OCI-LY7 (cell line): ENCODE measurements around the gene TMEM143. TPM values are rescaled to one million over a fixed set of nuclear protein-coding genes. Genes with fewer than 3 reads are reported as not detected.

Experiments used
- BruUV-seq: library from RNA; stranded (reverse); fragments of 400-500 nt; replicated peaks from 2 replicates; lab custom pipeline; 2021; lab: Mats Ljungman, UMichigan
- CTCF ChIA-PET: fragments of 300-600 bp; sonication (Branson Sonifier 250); formaldehyde crosslinking; loops from one replicate; lab custom pipeline; 2022; ENCODE audit warnings: antibody characterized with exemption; ENCODE audit not compliant: unreplicated experiment; lab: Charles Lee
- POLR2A ChIA-PET: fragments of 300-600 bp; sonication (Branson Sonifier 250); formaldehyde crosslinking; loops from one replicate; lab custom pipeline; 2022; ENCODE audit warnings: antibody characterized with exemption; lab: Charles Lee
- DNase-seq: peaks from one replicate; pipeline ENCODE4 v3.0.0-alpha.2; 2015; ENCODE audit warnings: low spot score
- H2AFZ ChIP-seq: fragments of 200-600 bp; sonication (generic), shearing (Covaris generic); 2 replicates; pipeline ENCODE4 v1.6.1; 2014; ENCODE audit warnings: mild to moderate bottlenecking, antibody characterized with exemption, low read length, moderate library complexity
- H3K27ac ChIP-seq: fragments of 200-600 bp; sonication (generic); 2 replicates; pipeline ENCODE4 v1.5.1; 2014; ENCODE audit warnings: mixed run types, low read depth, mild to moderate bottlenecking, moderate library complexity, low read length, inconsistent platforms; ENCODE audit not compliant: poor library complexity, severe bottlenecking
- H3K36me3 ChIP-seq: fragments of 200-600 bp; sonication (generic); 2 replicates; pipeline ENCODE4 v1.6.1; 2014; ENCODE audit warnings: mild to moderate bottlenecking, antibody characterized with exemption, low read length, moderate library complexity, mixed read lengths; ENCODE audit not compliant: insufficient read depth
- H3K4me1 ChIP-seq: fragments of 200-600 bp; sonication (generic); 2 replicates; pipeline ENCODE4 v1.5.1; 2014; ENCODE audit warnings: mild to moderate bottlenecking, low read length; ENCODE audit not compliant: insufficient read depth, poor library complexity, severe bottlenecking
- H3K4me2 ChIP-seq: fragments of 200-600 bp; sonication (generic); 2 replicates; pipeline ENCODE4 v1.6.1; 2014; ENCODE audit warnings: mild to moderate bottlenecking, low read length
- H3K4me3 ChIP-seq: fragments of 200-600 bp; sonication (generic); 2 replicates; pipeline ENCODE4 v1.5.1; 2014; ENCODE audit warnings: mild to moderate bottlenecking, low read depth, low read length; ENCODE audit not compliant: poor library complexity, severe bottlenecking
- H3K79me2 ChIP-seq: fragments of 200-600 bp; sonication (generic); 2 replicates; pipeline ENCODE4 v1.6.1; 2016; ENCODE audit warnings: low read depth, mild to moderate bottlenecking, low read length, moderate library complexity, mixed read lengths; ENCODE audit not compliant: insufficient read depth
- H3K9me2 ChIP-seq: fragments of 200-600 bp; sonication (generic); 2 replicates; pipeline ENCODE4 v1.6.1; 2016; ENCODE audit warnings: mild to moderate bottlenecking, low read length, mixed read lengths; ENCODE audit not compliant: insufficient read depth
- H3K9me3 ChIP-seq: fragments of 200-600 bp; sonication (generic); 2 replicates; pipeline ENCODE4 v1.6.1; 2014; ENCODE audit warnings: mild to moderate bottlenecking, mixed run types, low read length, mixed read lengths
- H4K20me1 ChIP-seq: fragments of 200-600 bp; sonication (generic); 2 replicates; pipeline ENCODE4 v1.6.1; 2014; ENCODE audit warnings: mild to moderate bottlenecking, antibody characterized with exemption, low read length, moderate library complexity, mixed read lengths; ENCODE audit not compliant: insufficient read depth
- EZH2phosphoT487 ChIP-seq: fragments of 200-600 bp; sonication (generic); IDR thresholded peaks from 2 replicates; pipeline ENCODE4 v1.6.1; 2018; ENCODE audit warnings: low read depth, borderline replicate concordance, mild to moderate bottlenecking, mixed run types, antibody characterized with exemption, low read length, moderate library complexity, mixed read lengths
- intact Hi-C: fragments of 100-400 bp; cut with micrococcal nuclease; formaldehyde crosslinking; loops from one replicate; pipeline ENCODE4 v1.10.0; 2022; ENCODE audit not compliant: unreplicated experiment
- total RNA-seq, 2 experiments: library from RNA; depleted of rRNA in 1 of 2; stranded (reverse); fragments of >200 nt in 1 of 2; shearing (Covaris generic) in 1 of 2; gene quantifications; 2 replicates each; pipeline ENCODE4 v1.2.3, GENCODE V29; 2014 to 2022
- TF ChIP-seq, protein P1 (sequence below): fragments of 200-600 bp; sonication (generic); conservative IDR thresholded peaks from 2 replicates; pipeline ENCODE4 v1.5.1; 2014; ENCODE audit warnings: mild to moderate bottlenecking, antibody characterized with exemption, low read length, moderate library complexity, mixed read lengths

The TMEM143 gene
- total RNA-seq, 2 experiments from 2014 or later: 31.1 to 31.4 TPM

DNA sequence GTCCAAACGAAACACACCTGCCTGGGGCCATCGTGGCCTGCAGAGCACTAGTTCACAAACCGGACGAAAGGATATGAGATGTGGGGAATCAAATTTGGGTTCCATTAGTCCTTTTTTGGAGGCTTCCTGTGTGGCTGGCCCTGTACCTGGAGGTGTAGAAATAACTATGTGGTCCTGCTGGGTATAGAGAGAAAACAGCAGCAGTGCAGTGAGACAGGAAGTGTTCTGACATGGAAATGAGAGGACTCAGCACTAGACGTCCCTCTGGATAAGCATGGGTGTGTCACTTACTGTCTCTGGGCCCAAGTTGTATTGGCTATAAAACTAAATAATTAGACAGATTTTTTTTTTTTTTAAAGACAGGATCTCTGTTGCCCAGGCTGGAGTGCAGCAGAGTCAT is 15.3 kb upstream of the TMEM143 start:
- no peak overlapping the region for H3K4me3 ChIP-seq
- H3K36me3 ChIP-seq: peaks cover 28% of the 10 kb centered on the region
- POLR2A ChIA-PET: no interaction called here
- intact Hi-C loops: no loop called here
- BruUV-seq: no TSS peak
- TF ChIP-seq EZH2phosphoT487: no peak
- TF ChIP-seq, protein P1, sequence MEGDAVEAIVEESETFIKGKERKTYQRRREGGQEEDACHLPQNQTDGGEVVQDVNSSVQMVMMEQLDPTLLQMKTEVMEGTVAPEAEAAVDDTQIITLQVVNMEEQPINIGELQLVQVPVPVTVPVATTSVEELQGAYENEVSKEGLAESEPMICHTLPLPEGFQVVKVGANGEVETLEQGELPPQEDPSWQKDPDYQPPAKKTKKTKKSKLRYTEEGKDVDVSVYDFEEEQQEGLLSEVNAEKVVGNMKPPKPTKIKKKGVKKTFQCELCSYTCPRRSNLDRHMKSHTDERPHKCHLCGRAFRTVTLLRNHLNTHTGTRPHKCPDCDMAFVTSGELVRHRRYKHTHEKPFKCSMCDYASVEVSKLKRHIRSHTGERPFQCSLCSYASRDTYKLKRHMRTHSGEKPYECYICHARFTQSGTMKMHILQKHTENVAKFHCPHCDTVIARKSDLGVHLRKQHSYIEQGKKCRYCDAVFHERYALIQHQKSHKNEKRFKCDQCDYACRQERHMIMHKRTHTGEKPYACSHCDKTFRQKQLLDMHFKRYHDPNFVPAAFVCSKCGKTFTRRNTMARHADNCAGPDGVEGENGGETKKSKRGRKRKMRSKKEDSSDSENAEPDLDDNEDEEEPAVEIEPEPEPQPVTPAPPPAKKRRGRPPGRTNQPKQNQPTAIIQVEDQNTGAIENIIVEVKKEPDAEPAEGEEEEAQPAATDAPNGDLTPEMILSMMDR: no peak
- no peak overlapping the region for H3K4me2 ChIP-seq
- no peaks in the 10 kb centered on the region for H3K9me2 ChIP-seq
- H3K9me3 ChIP-seq: no peaks in the 10 kb centered on the region
- CTCF ChIA-PET: no interaction called here
- no peaks in the 10 kb centered on the region for H4K20me1 ChIP-seq
- peaks cover 3% of the 10 kb centered on the region for H3K4me1 ChIP-seq
- no peak for DNase-seq
- H2AFZ ChIP-seq: no peak overlapping the region
- no peak overlapping the region for H3K27ac ChIP-seq
- H3K79me2 ChIP-seq: no peaks in the 10 kb centered on the region

- no peak overlapping the region for H2AFZ ChIP-seq
- no peak for TF ChIP-seq EZH2phosphoT487
- TF ChIP-seq, protein P1: no peak
- no peaks in the 10 kb centered on the region for H3K79me2 ChIP-seq
- CTCF ChIA-PET: no interaction called here
- intact Hi-C loops: no loop called here
- H3K4me3 ChIP-seq: no peak overlapping the region
- no peak overlapping the region for H3K27ac ChIP-seq
- DNase-seq: no peak
- H4K20me1 ChIP-seq: no peaks in the 10 kb centered on the region
- BruUV-seq: no TSS peak
- peaks cover 3% of the 10 kb centered on the region for H3K4me1 ChIP-seq
- no peak overlapping the region for H3K4me2 ChIP-seq
- peaks cover 19% of the 10 kb centered on the region; the same call in 1 of the 2 replicates for H3K36me3 ChIP-seq
- no peaks in the 10 kb centered on the region for H3K9me3 ChIP-seq
- no peaks in the 10 kb centered on the region for H3K9me2 ChIP-seq
- POLR2A ChIA-PET: interaction anchor here (0.6 kb wide), 1 partner anchor 13 kb away, joined by 3 read pairs; the partner anchor contains the start of gene KDELR1
Observed at GRCh38 chr19:48378194-48378570, 14.4 kb upstream of the TMEM143 start.

GRCh38 chr19:48373567-48373966 is 9.8 kb upstream of the TMEM143 start:
- Histone ChIP-seq H4K20me1 (no peaks in the 10 kb centered on the region), H3K36me3 (no peaks in the 10 kb centered on the region), H3K4me3 (no peak overlapping the region), H3K4me1 (no peaks in the 10 kb centered on the region), H3K9me3 (no peaks in the 10 kb centered on the region), H3K4me2 (no peak overlapping the region), H2AFZ (no peak overlapping the region), H3K79me2 (no peaks in the 10 kb centered on the region), H3K9me2 (no peaks in the 10 kb centered on the region), H3K27ac (no peak overlapping the region)
- BruUV-seq: no TSS peak
- TF ChIP-seq, protein P1: no peak
- TF ChIP-seq EZH2phosphoT487: no peak
- DNase-seq: no peak
- ChIA-PET POLR2A (no interaction called here), CTCF (no interaction called here)
- intact Hi-C loops: no loop called here
